ENCODE data around the gene GALNT15.

The GALNT15 gene

GRCh38 chr3:16145176-16145575 is 29.3 kb upstream of the GALNT15 start:
- no peaks in the 10 kb centered on the region for H3K4me1 Mint-ChIP-seq (ENCODE audit: low read depth)
- H3K4me3 Mint-ChIP-seq: no peak overlapping the region
- no peaks in the 10 kb centered on the region for H3K27me3 Mint-ChIP-seq
- no peaks in the 10 kb centered on the region for H3K36me3 Mint-ChIP-seq (ENCODE audit: low read depth)
- no peak overlapping the region for H3K27ac Mint-ChIP-seq
- H3K9me3 Mint-ChIP-seq: peaks cover 9% of the 10 kb centered on the region
- intact Hi-C loops (cut with micrococcal nuclease): no loop called here

GRCh38 chr3:16146015-16146730 is 28.3 kb upstream of the GALNT15 start:
- H3K27me3 Mint-ChIP-seq: no peaks in the 10 kb centered on the region
- no peak overlapping the region for H3K4me3 Mint-ChIP-seq
- intact Hi-C loops (cut with micrococcal nuclease): no loop called here
- H3K36me3 Mint-ChIP-seq (ENCODE audit: low read depth): no peaks in the 10 kb centered on the region
- no peaks in the 10 kb centered on the region for H3K4me1 Mint-ChIP-seq (ENCODE audit: low read depth)
- peaks cover 19% of the 10 kb centered on the region for H3K9me3 Mint-ChIP-seq
- H3K27ac Mint-ChIP-seq: no peak overlapping the region

GRCh38 chr3:16147220-16147994 is 27.1 kb upstream of the GALNT15 start:
- no peaks in the 10 kb centered on the region for H3K4me1 Mint-ChIP-seq (ENCODE audit: low read depth)
- H3K27ac Mint-ChIP-seq: no peak overlapping the region
- no peaks in the 10 kb centered on the region for H3K27me3 Mint-ChIP-seq
- no peaks in the 10 kb centered on the region for H3K36me3 Mint-ChIP-seq (ENCODE audit: low read depth)
- H3K4me3 Mint-ChIP-seq: no peak overlapping the region
- intact Hi-C loops (cut with micrococcal nuclease): no loop called here
- H3K9me3 Mint-ChIP-seq: peaks cover 31% of the 10 kb centered on the region

DNA sequence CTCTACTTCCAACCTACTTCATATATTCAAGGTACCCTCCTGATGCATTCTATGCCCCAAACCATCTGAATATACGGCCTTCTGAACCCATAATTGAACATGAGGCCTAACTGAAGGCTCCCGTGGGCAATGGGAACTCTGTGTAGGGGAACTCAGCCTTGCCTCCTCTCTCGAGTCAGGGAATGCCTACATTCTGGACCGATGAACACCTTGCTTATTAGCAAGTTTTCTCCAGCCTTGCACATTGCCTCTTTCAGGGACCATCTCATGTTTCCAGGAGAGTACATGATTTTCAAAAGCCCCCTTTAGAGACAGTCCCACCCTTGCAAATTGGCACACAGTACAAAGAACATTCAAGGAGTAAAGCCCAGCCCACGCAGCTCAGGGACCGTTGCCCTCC is 26.3 kb upstream of the GALNT15 start:
- Mint-ChIP-seq H3K9me3 (peaks cover 39% of the 10 kb centered on the region), H3K27me3 (no peaks in the 10 kb centered on the region), H3K27ac (no peak overlapping the region), H3K4me3 (no peak overlapping the region), H3K4me1 (ENCODE audit: low read depth) (no peaks in the 10 kb centered on the region), H3K36me3 (ENCODE audit: low read depth) (no peaks in the 10 kb centered on the region)
- intact Hi-C loops (cut with micrococcal nuclease): no loop called here

DNA sequence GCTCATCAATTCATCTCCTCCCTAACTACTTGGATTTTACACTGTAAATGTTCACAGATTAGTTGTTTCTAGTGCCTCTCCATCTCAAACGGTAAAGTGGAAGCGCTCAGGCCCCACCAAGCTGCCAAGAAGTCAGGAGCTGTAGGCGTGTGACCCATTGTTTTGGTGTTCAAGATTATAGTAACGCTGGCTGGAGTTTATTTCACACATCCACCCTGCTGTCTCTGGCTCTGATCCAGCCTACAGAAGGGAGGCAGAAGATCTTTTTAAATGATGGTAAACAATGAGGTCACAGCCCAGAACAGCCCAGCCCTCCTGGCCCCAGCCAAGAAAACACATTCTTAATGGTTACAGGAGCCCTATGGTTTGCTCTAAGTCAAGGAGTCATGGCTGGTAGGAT is 25.7 kb upstream of the GALNT15 start:
- Mint-ChIP-seq H3K27me3 (no peaks in the 10 kb centered on the region), H3K36me3 (ENCODE audit: low read depth) (no peaks in the 10 kb centered on the region), H3K9me3 (peaks cover 44% of the 10 kb centered on the region), H3K27ac (no peak overlapping the region), H3K4me3 (no peak overlapping the region), H3K4me1 (ENCODE audit: low read depth) (no peaks in the 10 kb centered on the region)
- intact Hi-C loops (cut with micrococcal nuclease): no loop called here

DNA sequence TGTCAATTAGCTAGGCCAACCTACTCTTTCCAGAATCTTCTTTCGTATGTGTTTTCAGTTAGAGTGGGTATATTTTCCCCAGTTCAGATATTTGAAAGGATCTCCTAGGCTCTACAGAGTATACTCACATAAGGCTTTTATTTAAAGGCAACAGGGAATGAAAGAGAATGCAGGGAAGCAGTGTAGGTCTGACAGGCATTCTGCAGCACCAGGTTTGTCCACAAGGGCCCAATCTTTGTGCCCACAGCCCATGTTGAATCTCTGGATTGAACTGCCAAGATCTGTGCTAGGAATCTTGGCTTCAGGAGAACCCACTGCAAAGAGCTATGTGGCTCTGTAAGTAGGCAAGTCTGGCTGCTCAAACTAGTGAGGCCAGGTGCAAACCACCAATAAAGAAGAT is 24.2 kb upstream of the GALNT15 start:
- Mint-ChIP-seq H3K36me3 (ENCODE audit: low read depth) (no peaks in the 10 kb centered on the region), H3K27me3 (no peaks in the 10 kb centered on the region), H3K9me3 (peaks cover 49% of the 10 kb centered on the region), H3K27ac (no peak overlapping the region), H3K4me3 (no peak overlapping the region), H3K4me1 (ENCODE audit: low read depth) (no peaks in the 10 kb centered on the region)
- intact Hi-C loops (cut with micrococcal nuclease): no loop called here

- Mint-ChIP-seq H3K9me3 (peaks cover 49% of the 10 kb centered on the region), H3K27ac (peak overlapping the region; percentile 3), H3K36me3 (ENCODE audit: low read depth) (no peaks in the 10 kb centered on the region), H3K27me3 (no peaks in the 10 kb centered on the region), H3K4me3 (no peak overlapping the region), H3K4me1 (ENCODE audit: low read depth) (no peaks in the 10 kb centered on the region)
- intact Hi-C loops (cut with micrococcal nuclease): no loop called here
Observed at GRCh38 chr3:16151109-16151508, 23.4 kb upstream of the GALNT15 start.

DNA sequence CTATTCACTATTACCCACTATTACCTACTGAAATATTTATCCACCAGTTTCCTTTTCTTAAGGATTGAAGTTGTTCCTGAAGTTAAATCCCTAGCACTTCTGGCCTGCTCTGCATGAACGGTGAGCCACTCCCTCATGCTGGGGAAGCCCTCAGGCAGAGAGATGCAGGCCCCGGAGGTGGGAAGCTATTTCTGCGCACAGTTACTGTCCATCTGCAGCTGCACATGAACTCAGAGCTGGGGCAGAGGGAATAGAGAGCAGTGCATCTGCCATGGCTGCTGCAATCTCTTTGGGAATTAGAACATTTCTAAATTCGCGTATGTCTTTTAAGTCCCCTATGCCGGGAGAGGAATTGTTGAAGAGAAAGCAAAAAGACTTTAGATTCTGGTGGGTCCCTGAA is 6.3 kb upstream of the GALNT15 start:
- intact Hi-C loops (cut with micrococcal nuclease): no loop called here
- Mint-ChIP-seq H3K4me3 (no peak overlapping the region), H3K27ac (no peak overlapping the region), H3K36me3 (ENCODE audit: low read depth) (no peaks in the 10 kb centered on the region), H3K9me3 (peaks cover 7% of the 10 kb centered on the region), H3K4me1 (ENCODE audit: low read depth) (no peaks in the 10 kb centered on the region), H3K27me3 (peaks cover 5% of the 10 kb centered on the region)

DNA sequence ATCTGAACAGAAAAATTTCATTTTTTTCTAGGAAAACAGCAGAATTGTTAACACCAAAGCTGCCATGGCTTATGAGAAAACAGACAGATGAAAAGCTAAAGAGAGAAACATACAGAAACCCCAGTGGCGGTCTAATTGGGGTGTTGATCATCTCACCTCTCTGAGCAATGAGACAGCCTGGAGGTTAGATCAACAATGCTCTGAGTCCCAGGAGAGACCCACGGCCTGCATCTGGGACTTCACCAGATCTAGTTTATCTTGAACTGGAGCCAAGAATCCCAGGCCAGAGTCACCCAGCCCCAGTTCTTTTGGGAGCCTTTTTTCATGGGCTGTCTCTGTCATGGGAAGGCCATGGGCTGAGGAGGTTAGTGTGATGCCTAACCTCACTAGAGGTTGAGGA is 3.5 kb upstream of the GALNT15 start:
- peaks cover 15% of the 10 kb centered on the region for H3K27me3 Mint-ChIP-seq
- no peak overlapping the region for H3K27ac Mint-ChIP-seq
- H3K9me3 Mint-ChIP-seq: no peaks in the 10 kb centered on the region
- H3K36me3 Mint-ChIP-seq (ENCODE audit: low read depth): no peaks in the 10 kb centered on the region
- intact Hi-C loops (cut with micrococcal nuclease): no loop called here
- no peaks in the 10 kb centered on the region for H3K4me1 Mint-ChIP-seq (ENCODE audit: low read depth)
- H3K4me3 Mint-ChIP-seq: no peak overlapping the region

DNA sequence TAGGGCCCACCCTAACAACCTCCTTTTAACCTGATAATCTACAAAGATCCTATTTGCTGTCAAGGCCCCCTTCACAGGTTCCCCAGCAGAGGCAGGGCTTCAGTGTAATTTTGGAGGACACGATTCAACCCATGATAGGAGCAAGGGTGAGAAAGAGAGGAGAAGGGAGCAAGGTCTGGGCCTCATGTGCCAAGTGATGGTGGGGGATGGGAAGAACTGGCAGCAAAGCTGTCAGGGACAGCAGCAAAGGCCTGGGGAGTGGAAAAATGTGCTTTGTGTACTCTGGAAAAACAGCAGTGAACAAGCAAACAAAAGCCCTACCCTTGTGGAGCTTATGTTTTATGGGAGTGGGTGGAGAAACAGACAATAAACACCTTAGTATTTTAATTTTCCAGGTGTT is 2.7 kb upstream of the GALNT15 start:
- Mint-ChIP-seq H3K9me3 (no peaks in the 10 kb centered on the region), H3K27me3 (peaks cover 15% of the 10 kb centered on the region), H3K4me3 (no peak overlapping the region), H3K27ac (no peak overlapping the region), H3K4me1 (ENCODE audit: low read depth) (no peaks in the 10 kb centered on the region), H3K36me3 (ENCODE audit: low read depth) (no peaks in the 10 kb centered on the region)
- intact Hi-C loops (cut with micrococcal nuclease): no loop called here

GRCh38 chr3:16173283-16174025 is 1.0 kb upstream of the GALNT15 start:
- Mint-ChIP-seq H3K9me3 (no peaks in the 10 kb centered on the region), H3K27me3 (peaks cover 15% of the 10 kb centered on the region), H3K36me3 (ENCODE audit: low read depth) (no peaks in the 10 kb centered on the region), H3K27ac (no peak overlapping the region), H3K4me3 (no peak overlapping the region), H3K4me1 (ENCODE audit: low read depth) (no peaks in the 10 kb centered on the region)
- intact Hi-C loops (cut with micrococcal nuclease): no loop called here

DNA sequence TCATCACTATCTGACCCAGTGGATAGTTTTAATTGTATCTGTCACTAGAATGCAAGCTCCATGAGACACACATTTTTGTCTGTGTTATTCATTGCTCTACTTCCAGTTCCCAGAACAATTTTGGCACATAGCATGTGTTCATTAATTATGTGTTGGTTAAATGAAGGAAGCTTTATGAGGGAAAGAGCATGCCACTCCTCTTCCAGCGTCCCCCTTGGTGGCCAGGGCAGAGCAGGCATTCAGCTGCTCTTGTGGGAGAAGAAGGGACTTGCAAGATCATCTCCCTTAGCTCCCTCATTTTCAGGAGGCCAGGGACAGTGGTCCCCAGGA is 489 bp upstream of the GALNT15 start:
- H3K27ac Mint-ChIP-seq: no peak overlapping the region
- no peaks in the 10 kb centered on the region for H3K36me3 Mint-ChIP-seq (ENCODE audit: low read depth)
- no peak overlapping the region for H3K4me3 Mint-ChIP-seq
- intact Hi-C loops (cut with micrococcal nuclease): no loop called here
- H3K27me3 Mint-ChIP-seq: peaks cover 15% of the 10 kb centered on the region
- H3K4me1 Mint-ChIP-seq (ENCODE audit: low read depth): no peaks in the 10 kb centered on the region
- H3K9me3 Mint-ChIP-seq: no peaks in the 10 kb centered on the region

- Mint-ChIP-seq H3K4me1 (ENCODE audit: low read depth) (peaks cover under 1% of the 10 kb centered on the region), H3K36me3 (ENCODE audit: low read depth) (no peaks in the 10 kb centered on the region), H3K9me3 (no peaks in the 10 kb centered on the region), H3K27ac (no peak overlapping the region), H3K27me3 (peaks cover 15% of the 10 kb centered on the region), H3K4me3 (no peak overlapping the region)
- intact Hi-C loops (cut with micrococcal nuclease): loop anchor here (5.0 kb wide), 1 partner anchor 358 kb away; no protein-coding TSS in a partner anchor
Observed at GRCh38 chr3:16174976-16175901, 759 bp downstream of the GALNT15 start.
